Measurements from ENCODE around the gene OLFM1.

The OLFM1 gene

GRCh38 chr9:135120249-135120648 is 32.8 kb downstream of the OLFM1 start:
- H3K4me3 ChIP-seq (ENCODE audit: low read length): no peak overlapping the region
- H3K9me3 ChIP-seq (ENCODE audit: control insufficient read depth, low read depth, low read length): no peaks in the 10 kb centered on the region
- no peaks in the 10 kb centered on the region for H3K4me1 ChIP-seq (ENCODE audit: control insufficient read depth, low read depth, low read length)
- no peak overlapping the region for H3K9ac ChIP-seq (ENCODE audit: low read length)
- H3K27ac ChIP-seq (ENCODE audit: low read length): no peak overlapping the region
- H3K27me3 ChIP-seq (ENCODE audit: control insufficient read depth, insufficient read depth, low read length): no peaks in the 10 kb centered on the region
- peaks cover 11% of the 10 kb centered on the region for H3K36me3 ChIP-seq (ENCODE audit: control insufficient read depth, low read depth, low read length)

GRCh38 chr9:135122316-135122715 is 34.8 kb downstream of the OLFM1 start:
- Histone ChIP-seq H3K9ac (ENCODE audit: low read length) (no peak overlapping the region), H3K27me3 (ENCODE audit: control insufficient read depth, insufficient read depth, low read length) (no peaks in the 10 kb centered on the region), H3K27ac (ENCODE audit: low read length) (no peak overlapping the region), H3K4me1 (ENCODE audit: control insufficient read depth, low read depth, low read length) (no peaks in the 10 kb centered on the region), H3K9me3 (ENCODE audit: control insufficient read depth, low read depth, low read length) (no peaks in the 10 kb centered on the region), H3K4me3 (ENCODE audit: low read length) (no peak overlapping the region), H3K36me3 (ENCODE audit: control insufficient read depth, low read depth, low read length) (peaks cover 11% of the 10 kb centered on the region)

GRCh38 chr9:135123126-135123772 is 35.8 kb downstream of the OLFM1 start:
- Histone ChIP-seq H3K4me1 (ENCODE audit: control insufficient read depth, low read depth, low read length) (no peaks in the 10 kb centered on the region), H3K36me3 (ENCODE audit: control insufficient read depth, low read depth, low read length) (peaks cover 11% of the 10 kb centered on the region), H3K27me3 (ENCODE audit: control insufficient read depth, insufficient read depth, low read length) (no peaks in the 10 kb centered on the region), H3K27ac (ENCODE audit: low read length) (no peak overlapping the region), H3K9ac (ENCODE audit: low read length) (no peak overlapping the region), H3K4me3 (ENCODE audit: low read length) (no peak overlapping the region), H3K9me3 (ENCODE audit: control insufficient read depth, low read depth, low read length) (no peaks in the 10 kb centered on the region)

- Histone ChIP-seq H3K9ac (ENCODE audit: low read length) (no peak overlapping the region), H3K9me3 (ENCODE audit: control insufficient read depth, low read depth, low read length) (no peaks in the 10 kb centered on the region), H3K4me3 (ENCODE audit: low read length) (no peak overlapping the region), H3K36me3 (ENCODE audit: control insufficient read depth, low read depth, low read length) (peaks cover 11% of the 10 kb centered on the region), H3K27ac (ENCODE audit: low read length) (no peak overlapping the region), H3K4me1 (ENCODE audit: control insufficient read depth, low read depth, low read length) (no peaks in the 10 kb centered on the region), H3K27me3 (ENCODE audit: control insufficient read depth, insufficient read depth, low read length) (no peaks in the 10 kb centered on the region)
These were observed 36.3 kb downstream of the OLFM1 start for GRCh38 chr9:135123773-135124134.

- no peaks in the 10 kb centered on the region for H3K9me3 ChIP-seq (ENCODE audit: control insufficient read depth, low read depth, low read length)
- no peaks in the 10 kb centered on the region for H3K4me1 ChIP-seq (ENCODE audit: control insufficient read depth, low read depth, low read length)
- no peak overlapping the region for H3K27ac ChIP-seq (ENCODE audit: low read length)
- no peaks in the 10 kb centered on the region for H3K36me3 ChIP-seq (ENCODE audit: control insufficient read depth, low read depth, low read length)
- no peak overlapping the region for H3K4me3 ChIP-seq (ENCODE audit: low read length)
- H3K9ac ChIP-seq (ENCODE audit: low read length): no peak overlapping the region
- H3K27me3 ChIP-seq (ENCODE audit: control insufficient read depth, insufficient read depth, low read length): no peaks in the 10 kb centered on the region
These were observed 39.2 kb downstream of the OLFM1 start for GRCh38 chr9:135126451-135127187.

- no peaks in the 10 kb centered on the region for H3K36me3 ChIP-seq (ENCODE audit: control insufficient read depth, low read depth, low read length)
- no peak overlapping the region for H3K4me3 ChIP-seq (ENCODE audit: low read length)
- H3K4me1 ChIP-seq (ENCODE audit: control insufficient read depth, low read depth, low read length): no peaks in the 10 kb centered on the region
- H3K9ac ChIP-seq (ENCODE audit: low read length): no peak overlapping the region
- no peak overlapping the region for H3K27ac ChIP-seq (ENCODE audit: low read length)
- H3K9me3 ChIP-seq (ENCODE audit: control insufficient read depth, low read depth, low read length): no peaks in the 10 kb centered on the region
- H3K27me3 ChIP-seq (ENCODE audit: control insufficient read depth, insufficient read depth, low read length): no peaks in the 10 kb centered on the region
These were observed 40.5 kb downstream of the OLFM1 start for GRCh38 chr9:135127718-135128670.

- no peaks in the 10 kb centered on the region for H3K9me3 ChIP-seq (ENCODE audit: control insufficient read depth, low read depth, low read length)
- H3K27me3 ChIP-seq (ENCODE audit: control insufficient read depth, insufficient read depth, low read length): no peaks in the 10 kb centered on the region
- H3K36me3 ChIP-seq (ENCODE audit: control insufficient read depth, low read depth, low read length): no peaks in the 10 kb centered on the region
- no peaks in the 10 kb centered on the region for H3K4me1 ChIP-seq (ENCODE audit: control insufficient read depth, low read depth, low read length)
- H3K27ac ChIP-seq (ENCODE audit: low read length): no peak overlapping the region
- no peak overlapping the region for H3K9ac ChIP-seq (ENCODE audit: low read length)
- no peak overlapping the region for H3K4me3 ChIP-seq (ENCODE audit: low read length)
These were observed 41.7 kb downstream of the OLFM1 start for GRCh38 chr9:135129137-135129695.

GRCh38 chr9:135130207-135130976 is 42.9 kb downstream of the OLFM1 start:
- Histone ChIP-seq H3K36me3 (ENCODE audit: control insufficient read depth, low read depth, low read length) (no peaks in the 10 kb centered on the region), H3K4me3 (ENCODE audit: low read length) (no peak overlapping the region), H3K4me1 (ENCODE audit: control insufficient read depth, low read depth, low read length) (no peaks in the 10 kb centered on the region), H3K9ac (ENCODE audit: low read length) (no peak overlapping the region), H3K27me3 (ENCODE audit: control insufficient read depth, insufficient read depth, low read length) (no peaks in the 10 kb centered on the region), H3K9me3 (ENCODE audit: control insufficient read depth, low read depth, low read length) (no peaks in the 10 kb centered on the region), H3K27ac (ENCODE audit: low read length) (no peak overlapping the region)

GRCh38 chr9:135131488-135131887 is 44.0 kb downstream of the OLFM1 start:
- no peaks in the 10 kb centered on the region for H3K36me3 ChIP-seq (ENCODE audit: control insufficient read depth, low read depth, low read length)
- no peaks in the 10 kb centered on the region for H3K9me3 ChIP-seq (ENCODE audit: control insufficient read depth, low read depth, low read length)
- no peaks in the 10 kb centered on the region for H3K27me3 ChIP-seq (ENCODE audit: control insufficient read depth, insufficient read depth, low read length)
- no peak overlapping the region for H3K9ac ChIP-seq (ENCODE audit: low read length)
- H3K4me3 ChIP-seq (ENCODE audit: low read length): no peak overlapping the region
- H3K27ac ChIP-seq (ENCODE audit: low read length): no peak overlapping the region
- peaks cover 2% of the 10 kb centered on the region for H3K4me1 ChIP-seq (ENCODE audit: control insufficient read depth, low read depth, low read length)

- Histone ChIP-seq H3K9me3 (ENCODE audit: control insufficient read depth, low read depth, low read length) (no peaks in the 10 kb centered on the region), H3K36me3 (ENCODE audit: control insufficient read depth, low read depth, low read length) (no peaks in the 10 kb centered on the region), H3K4me3 (ENCODE audit: low read length) (no peak overlapping the region), H3K4me1 (ENCODE audit: control insufficient read depth, low read depth, low read length) (peaks cover 6% of the 10 kb centered on the region), H3K9ac (ENCODE audit: low read length) (no peak overlapping the region), H3K27ac (ENCODE audit: low read length) (no peak overlapping the region), H3K27me3 (ENCODE audit: control insufficient read depth, insufficient read depth, low read length) (no peaks in the 10 kb centered on the region)
These were observed 44.5 kb downstream of the OLFM1 start for GRCh38 chr9:135132008-135132407.

Data from iPS-18a (cell line).